ENCODE results near the gene SH3PXD2A. TPM values are rescaled to one million over a fixed set of nuclear protein-coding genes. Genes with fewer than 3 reads are reported as not detected.

The SH3PXD2A gene
- total and polyA plus RNA-seq, 2 of the 4 experiments (the other 2 are of a cell fraction) = 6.3 to 23.0 TPM

GRCh38 chr10:103547391-103547946 lies 307.9 kb downstream of the SH3PXD2A start:
- no peak overlapping the region for H2AK9ac ChIP-seq (replicated peaks; ENCODE audit: low read depth, low read length, poor library complexity)
- H2BK15ac ChIP-seq (ENCODE audit: low read depth, low read length) = no peak overlapping the region
- H3K14ac ChIP-seq (replicated peaks; ENCODE audit: low read depth, low read length) = no peak overlapping the region
- H3K36me3 ChIP-seq (ENCODE audit: control insufficient read depth, insufficient read depth, low read length) = no peaks in the 10 kb centered on the region
- H3K27me3 ChIP-seq (ENCODE audit: control insufficient read depth, insufficient read depth, low read length) = peaks cover 90% of the 10 kb centered on the region
- H3K9me3 ChIP-seq (ENCODE audit: control insufficient read depth, insufficient read depth, low read length) = no peaks in the 10 kb centered on the region
- peaks cover 9% of the 10 kb centered on the region; the same call in 1 of the 2 replicates for H4K20me1 ChIP-seq (ENCODE audit: insufficient read depth, low read length)
- no peak overlapping the region for H3K4me3 ChIP-seq (ENCODE audit: insufficient read depth, low read depth, low read length)
- TF ChIP-seq POLR2A (IDR thresholded peaks at IDR 0.05; ENCODE audit: low read depth, low read length) = no peak
- TF ChIP-seq, protein P1, sequence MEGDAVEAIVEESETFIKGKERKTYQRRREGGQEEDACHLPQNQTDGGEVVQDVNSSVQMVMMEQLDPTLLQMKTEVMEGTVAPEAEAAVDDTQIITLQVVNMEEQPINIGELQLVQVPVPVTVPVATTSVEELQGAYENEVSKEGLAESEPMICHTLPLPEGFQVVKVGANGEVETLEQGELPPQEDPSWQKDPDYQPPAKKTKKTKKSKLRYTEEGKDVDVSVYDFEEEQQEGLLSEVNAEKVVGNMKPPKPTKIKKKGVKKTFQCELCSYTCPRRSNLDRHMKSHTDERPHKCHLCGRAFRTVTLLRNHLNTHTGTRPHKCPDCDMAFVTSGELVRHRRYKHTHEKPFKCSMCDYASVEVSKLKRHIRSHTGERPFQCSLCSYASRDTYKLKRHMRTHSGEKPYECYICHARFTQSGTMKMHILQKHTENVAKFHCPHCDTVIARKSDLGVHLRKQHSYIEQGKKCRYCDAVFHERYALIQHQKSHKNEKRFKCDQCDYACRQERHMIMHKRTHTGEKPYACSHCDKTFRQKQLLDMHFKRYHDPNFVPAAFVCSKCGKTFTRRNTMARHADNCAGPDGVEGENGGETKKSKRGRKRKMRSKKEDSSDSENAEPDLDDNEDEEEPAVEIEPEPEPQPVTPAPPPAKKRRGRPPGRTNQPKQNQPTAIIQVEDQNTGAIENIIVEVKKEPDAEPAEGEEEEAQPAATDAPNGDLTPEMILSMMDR (conservative IDR thresholded peaks at IDR 0.05; ENCODE audit: low read depth, low read length) = no peak
- no peak for TF ChIP-seq MAFK (IDR thresholded peaks at IDR 0.05; ENCODE audit: low read depth, low read length)
- no peak for TF ChIP-seq RAD21 (IDR thresholded peaks at IDR 0.05; ENCODE audit: low read length)
- TF ChIP-seq FOS (IDR thresholded peaks at IDR 0.05; ENCODE audit: low read depth, low read length) = no peak
- TF ChIP-seq, protein P2, sequence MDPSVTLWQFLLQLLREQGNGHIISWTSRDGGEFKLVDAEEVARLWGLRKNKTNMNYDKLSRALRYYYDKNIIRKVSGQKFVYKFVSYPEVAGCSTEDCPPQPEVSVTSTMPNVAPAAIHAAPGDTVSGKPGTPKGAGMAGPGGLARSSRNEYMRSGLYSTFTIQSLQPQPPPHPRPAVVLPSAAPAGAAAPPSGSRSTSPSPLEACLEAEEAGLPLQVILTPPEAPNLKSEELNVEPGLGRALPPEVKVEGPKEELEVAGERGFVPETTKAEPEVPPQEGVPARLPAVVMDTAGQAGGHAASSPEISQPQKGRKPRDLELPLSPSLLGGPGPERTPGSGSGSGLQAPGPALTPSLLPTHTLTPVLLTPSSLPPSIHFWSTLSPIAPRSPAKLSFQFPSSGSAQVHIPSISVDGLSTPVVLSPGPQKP (IDR thresholded peaks at IDR 0.05; ENCODE audit: borderline replicate concordance, low read depth, low read length) = no peak
- TF ChIP-seq CHD1 (IDR thresholded peaks at IDR 0.05; ENCODE audit: low read depth, low read length) = no peak
- TF ChIP-seq MAZ (IDR thresholded peaks at IDR 0.05; ENCODE audit: borderline replicate concordance, low read depth, low read length) = no peak
- TF ChIP-seq CEBPB (IDR thresholded peaks at IDR 0.05; ENCODE audit: low read depth, low read length) = no peak
- no peak for TF ChIP-seq NFE2L2 (IDR thresholded peaks at IDR 0.05; ENCODE audit: low read depth, low read length)
- no peak for TF ChIP-seq MXI1 (IDR thresholded peaks at IDR 0.05; ENCODE audit: borderline replicate concordance, low read depth, low read length)
- no peak for TF ChIP-seq SMC3 (IDR thresholded peaks at IDR 0.05; ENCODE audit: low read depth, low read length)
- no peak for TF ChIP-seq RCOR1 (IDR thresholded peaks at IDR 0.05; ENCODE audit: insufficient replicate concordance, low read length)
- TF ChIP-seq RFX5 (IDR thresholded peaks at IDR 0.05; ENCODE audit: low read depth, low read length) = no peak
- no peak for TF ChIP-seq USF2 (IDR thresholded peaks at IDR 0.05; ENCODE audit: low read depth, low read length)
- TF ChIP-seq BHLHE40 (IDR thresholded peaks at IDR 0.05; ENCODE audit: low read depth, low read length) = no peak
- no peak overlapping the region for H2BK120ac ChIP-seq (ENCODE audit: low read depth, low read length)
- H3K4me2 ChIP-seq (ENCODE audit: low read depth, low read length) = no peak overlapping the region
- POLR2A ChIA-PET (ENCODE audit: unreplicated experiment) = no interaction called here
- no peak overlapping the region for H4K5ac ChIP-seq (ENCODE audit: low read depth, low read length)
- H3K4me1 ChIP-seq (ENCODE audit: control insufficient read depth, insufficient read depth, low read length) = peaks cover 3% of the 10 kb centered on the region; the same call in 1 of the 2 replicates
- H2BK5ac ChIP-seq (ENCODE audit: low read depth, low read length, poor library complexity, severe bottlenecking) = no peak overlapping the region
- no peak overlapping the region for H2BK20ac ChIP-seq (ENCODE audit: low read depth, low read length)
- H2AFZ ChIP-seq (replicated peaks; ENCODE audit: low read length, poor library complexity) = peak overlapping the region; percentile 8
- H3K79me1 ChIP-seq (ENCODE audit: low read depth in 1 of 2, low read length in 2 of 2) = no peaks in the 10 kb centered on the region
- H3K9me1 ChIP-seq (ENCODE audit: insufficient read depth, low read length) = no peaks in the 10 kb centered on the region; the same call in 1 of the 2 replicates
- H3K27ac ChIP-seq (ENCODE audit: insufficient read depth, low read length) = no peak overlapping the region
- H3K18ac ChIP-seq (ENCODE audit: low read depth, low read length) = no peak overlapping the region
- in situ Hi-C loops (cut with MboI; ENCODE audit: low sequenced_read_pairs) = no loop called here
- dilution Hi-C loops (cut with HindIII; ENCODE audit: low sequenced_read_pairs, unreplicated experiment) = no loop called here
- ATAC-seq (ENCODE audit: low read depth) = no peak
- H3K23ac ChIP-seq (ENCODE audit: low read depth, low read length) = no peak overlapping the region
- intact Hi-C loops (cut with micrococcal nuclease) = no loop called here
- no peak overlapping the region for H4K8ac ChIP-seq (ENCODE audit: low read depth in 2 of 2, low read length in 2 of 2)
- no peak overlapping the region for H2AK5ac ChIP-seq (ENCODE audit: low read depth, low read length)
- no CpG with 5 or more reads among the region's 10 CpGs for WGBS, 2 experiments (ENCODE audit: extremely low coverage in 2 of 2, insufficient read length in 1 of 2)
- no peak for DNase-seq
- no peak overlapping the region for H3K9ac ChIP-seq (ENCODE audit: low read depth, low read length)
- no peak overlapping the region for H4K91ac ChIP-seq (ENCODE audit: insufficient read depth, low read depth, low read length)
- H3K56ac ChIP-seq (ENCODE audit: extremely low read depth, insufficient read depth, low read length) = no peak overlapping the region
- CTCF ChIA-PET = no interaction called here
- H3K4ac ChIP-seq (ENCODE audit: low read depth, low read length) = no peak overlapping the region
- no TSS peak for BruUV-seq (replicated peaks)
